Measurements from ENCODE around the gene BEX3.

GRCh38 chrX:103414561-103414960 lies 38.2 kb downstream of the BEX3 start:
- TF ChIP-seq ZBTB11 (tag by site-specific recombination; conservative IDR thresholded peaks at IDR 0.05; ENCODE audit: low read depth): no peak
- no peak for TF ChIP-seq YY1 (tag by site-specific recombination; IDR thresholded peaks at IDR 0.05)
- TF ChIP-seq PATZ1 (tag by site-specific recombination; IDR thresholded peaks at IDR 0.05): no peak
- no peak for TF ChIP-seq ZNF837 (tag by site-specific recombination; IDR thresholded peaks at IDR 0.05)
- no peak for TF ChIP-seq ZNF335 (tag by site-specific recombination; conservative IDR thresholded peaks at IDR 0.05)
- TF ChIP-seq CTCF (tag by site-specific recombination; IDR thresholded peaks at IDR 0.05): no peak
- no peak for TF ChIP-seq ZNF24 (tag by site-specific recombination; IDR thresholded peaks at IDR 0.05)
- TF ChIP-seq WT1 (tag by site-specific recombination; IDR thresholded peaks at IDR 0.05): no peak

All from HEK293 (cell line).